HEK293T (cell line): ENCODE measurements around the gene S1PR4.

ENCODE experiments used
- ELF4 ChIP-seq: fragments of 450-650 bp; IDR thresholded peaks from 2 replicates; pipeline ENCODE4 v1.6.1; 2017; ENCODE audit warnings: antibody characterized with exemption
- L3MBTL2 ChIP-seq: fragments of 450-650 bp; conservative IDR thresholded peaks from 2 replicates; pipeline ENCODE4 v1.6.1; 2016; ENCODE audit warnings: mild to moderate bottlenecking
- SP1 ChIP-seq: fragments of 450-650 bp; IDR thresholded peaks from 2 replicates; pipeline ENCODE4 v1.6.1; 2017
- TARDBP ChIP-seq: fragments of 450-650 bp; IDR thresholded peaks from 2 replicates; pipeline ENCODE4 v1.6.1; 2016

DNA sequence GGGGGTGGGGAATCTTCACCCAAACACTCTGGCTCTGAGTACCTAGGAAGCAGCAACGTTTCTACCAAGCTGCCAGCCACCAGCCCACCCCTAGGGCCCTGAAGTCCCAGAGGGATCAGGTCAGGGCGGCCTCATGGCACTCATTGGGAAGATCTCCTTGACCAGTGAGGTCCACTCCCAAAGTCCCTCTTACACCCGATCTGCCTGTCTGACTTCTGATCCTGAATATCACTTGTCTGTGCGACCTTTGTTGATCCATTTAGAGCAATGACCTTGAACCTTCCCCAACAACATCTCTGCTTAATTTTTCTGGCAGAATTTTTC is 44.8 kb upstream of the S1PR4 start:
- no peak for TF ChIP-seq L3MBTL2
- no peak for TF ChIP-seq SP1
- TF ChIP-seq ELF4, result no peak
- no peak for TF ChIP-seq TARDBP
